Hepatocyte (in vitro differentiated cells): ENCODE measurements around the gene PRPF38B. TPM values are rescaled to one million over a fixed set of nuclear protein-coding genes. Genes with fewer than 3 reads are reported as not detected.

ENCODE experiments used
- DNase-seq: peaks from one replicate; pipeline ENCODE4 v3.0.0-alpha.2; 2016; ENCODE audit warnings: low spot score
- H2AFZ ChIP-seq: fragments of 200-600 bp; sonication (generic); 2 replicates; pipeline ENCODE4 v1.6.0; 2016; ENCODE audit warnings: antibody characterized with exemption, mild to moderate bottlenecking
- H3K27ac ChIP-seq: fragments of 200-600 bp; sonication (generic); 2 replicates; pipeline ENCODE4 v1.5.1; 2016; ENCODE audit warnings: mild to moderate bottlenecking
- H3K27me3 ChIP-seq: fragments of 200-600 bp; sonication (generic); 2 replicates; pipeline ENCODE4 v1.6.1; 2016
- H3K36me3 ChIP-seq: fragments of 200-600 bp; sonication (generic); replicated peaks from 2 replicates; pipeline ENCODE4 v1.5.1; 2016; ENCODE audit warnings: low read depth; ENCODE audit not compliant: insufficient read depth
- H3K4me1 ChIP-seq: fragments of 200-600 bp; sonication (generic); 2 replicates; pipeline ENCODE4 v1.5.1; 2016; ENCODE audit warnings: mild to moderate bottlenecking, moderate library complexity; ENCODE audit not compliant: insufficient read depth
- H3K4me2 ChIP-seq: fragments of 200-600 bp; sonication (generic); 2 replicates; pipeline ENCODE4 v1.6.0; 2016
- H3K4me3 ChIP-seq: fragments of 200-600 bp; sonication (generic); 2 replicates; pipeline ENCODE4 v1.5.1; 2016; ENCODE audit warnings: mild to moderate bottlenecking
- H3K79me2 ChIP-seq: fragments of 200-600 bp; sonication (generic); 2 replicates; pipeline ENCODE4 v1.6.0; 2017; ENCODE audit warnings: mild to moderate bottlenecking
- H3K9me2 ChIP-seq: fragments of 200-600 bp; sonication (generic); replicated peaks from 2 replicates; pipeline ENCODE4 v1.6.0; 2017; ENCODE audit warnings: mild to moderate bottlenecking; ENCODE audit not compliant: insufficient read depth
- H3K9me3 ChIP-seq: fragments of 200-600 bp; sonication (generic); 2 replicates; pipeline ENCODE4 v1.5.1; 2016; ENCODE audit warnings: low read depth, mild to moderate bottlenecking
- H4K20me1 ChIP-seq: fragments of 200-600 bp; sonication (generic); 2 replicates; pipeline ENCODE4 v1.6.0; 2016; ENCODE audit warnings: mild to moderate bottlenecking; ENCODE audit not compliant: insufficient read depth, poor library complexity, severe bottlenecking
- CTCF ChIP-seq: fragments of 200-600 bp; sonication (generic); IDR thresholded peaks from 2 replicates; pipeline ENCODE4 v1.5.1; 2016; ENCODE audit warnings: antibody characterized with exemption, mild to moderate bottlenecking; ENCODE audit not compliant: poor library complexity
- EZH2 ChIP-seq: fragments of 200-600 bp; sonication (generic); IDR thresholded peaks from 2 replicates; pipeline ENCODE4 v1.6.1; 2016; ENCODE audit warnings: antibody characterized with exemption, mild to moderate bottlenecking, borderline replicate concordance
- EZH2phosphoT487 ChIP-seq: fragments of 200-600 bp; sonication (generic); IDR thresholded peaks from one replicate; pipeline ENCODE4 v1.6.1; 2018; ENCODE audit warnings: antibody characterized with exemption, mild to moderate bottlenecking, low read depth, moderate library complexity; ENCODE audit not compliant: unreplicated experiment, severe bottlenecking
- WGBS: methylation state at CpG from one replicate; pipeline ENCODE4 v1.1.6; 2016; ENCODE audit warnings: low lambda C conversion rate; ENCODE audit errors: missing lambda C conversion rate; 5-methylcytosine and 5-hydroxymethylcytosine counted together
- polyA plus RNA-seq: library from polyadenylated mRNA; unstranded; fragments of >200 nt; fragmentation: Nextera tagmentation; extraction: Ambion mirVana; gene quantifications from 2 replicates; pipeline ENCODE4 v1.2.1, GENCODE V29; 2016
- total RNA-seq: library from RNA; depleted of rRNA; stranded (reverse); fragments of >200 nt; gene quantifications from 2 replicates; pipeline ENCODE4 v1.2.3, GENCODE V29; 2014

PRPF38B gene
- total and polyA plus RNA-seq, 2 experiments from 2014 or later, result 26.1 to 30.1 TPM

GRCh38 chr1:108728327-108728923, 36.3 kb downstream of the PRPF38B start:
- no peaks in the 10 kb centered on the region for H3K79me2 ChIP-seq
- H3K36me3 ChIP-seq, result no peaks in the 10 kb centered on the region
- H3K4me1 ChIP-seq, result peaks cover 4% of the 10 kb centered on the region
- no peak for TF ChIP-seq EZH2
- no peak for TF ChIP-seq EZH2phosphoT487
- no peak for TF ChIP-seq CTCF
- H3K9me3 ChIP-seq, result no peaks in the 10 kb centered on the region
- H4K20me1 ChIP-seq, result no peaks in the 10 kb centered on the region
- no peak for DNase-seq
- no peak overlapping the region for H3K4me3 ChIP-seq
- no peaks in the 10 kb centered on the region for H3K9me2 ChIP-seq
- no peak overlapping the region for H3K27ac ChIP-seq
- no peaks in the 10 kb centered on the region for H3K27me3 ChIP-seq
- WGBS, result 90% methylated on average over 8 of the region's 8 CpGs
- H2AFZ ChIP-seq, result no peak overlapping the region
- H3K4me2 ChIP-seq, result no peak overlapping the region

- no peaks in the 10 kb centered on the region for H3K27me3 ChIP-seq
- H3K4me2 ChIP-seq, result no peak overlapping the region
- no peak for TF ChIP-seq EZH2phosphoT487
- no peak for TF ChIP-seq EZH2
- TF ChIP-seq CTCF, result no peak
- no peak overlapping the region for H2AFZ ChIP-seq
- no peaks in the 10 kb centered on the region for H3K36me3 ChIP-seq
- no peak for DNase-seq
- H3K9me2 ChIP-seq, result no peaks in the 10 kb centered on the region
- peaks cover 4% of the 10 kb centered on the region for H3K4me1 ChIP-seq
- no peak overlapping the region for H3K27ac ChIP-seq
- H3K9me3 ChIP-seq, result no peaks in the 10 kb centered on the region
- no peak overlapping the region for H3K4me3 ChIP-seq
- 95% methylated on average over 4 of the region's 4 CpGs for WGBS
- no peaks in the 10 kb centered on the region for H3K79me2 ChIP-seq
- no peaks in the 10 kb centered on the region for H4K20me1 ChIP-seq
Measured at GRCh38 chr1:108729481-108729880, 37.4 kb downstream of the PRPF38B start.

GRCh38 chr1:108732398-108732797, 40.3 kb downstream of the PRPF38B start:
- no peak overlapping the region for H3K4me3 ChIP-seq
- no peaks in the 10 kb centered on the region for H3K4me1 ChIP-seq
- no peaks in the 10 kb centered on the region for H3K9me2 ChIP-seq
- no peak for DNase-seq
- WGBS, result 100% methylated on average over 1 of the region's 1 CpG
- H3K27ac ChIP-seq, result no peak overlapping the region
- no peak overlapping the region for H2AFZ ChIP-seq
- no peaks in the 10 kb centered on the region for H3K9me3 ChIP-seq
- no peaks in the 10 kb centered on the region for H3K79me2 ChIP-seq
- no peaks in the 10 kb centered on the region for H4K20me1 ChIP-seq
- H3K4me2 ChIP-seq, result no peak overlapping the region
- no peaks in the 10 kb centered on the region for H3K36me3 ChIP-seq
- H3K27me3 ChIP-seq, result no peaks in the 10 kb centered on the region
- no peak for TF ChIP-seq EZH2phosphoT487
- TF ChIP-seq CTCF, result no peak
